AG10803 (cell line): ENCODE results near the gene ARHGAP23.

ENCODE experiments used
- DNase-seq: peaks from one replicate; pipeline ENCODE4 v3.0.0; 2010; ENCODE audit warnings: low read depth
- H3K4me3 ChIP-seq: 2 replicates; pipeline ENCODE4 v1.5.1; 2011; ENCODE audit warnings: mild to moderate bottlenecking, low read length, control low read depth
- TF ChIP-seq, protein P1 (sequence below): conservative IDR thresholded peaks from 2 replicates; pipeline ENCODE4 v1.5.1; 2011; ENCODE audit warnings: mild to moderate bottlenecking, low read length, control low read depth, inconsistent platforms

Gene ARHGAP23

DNA sequence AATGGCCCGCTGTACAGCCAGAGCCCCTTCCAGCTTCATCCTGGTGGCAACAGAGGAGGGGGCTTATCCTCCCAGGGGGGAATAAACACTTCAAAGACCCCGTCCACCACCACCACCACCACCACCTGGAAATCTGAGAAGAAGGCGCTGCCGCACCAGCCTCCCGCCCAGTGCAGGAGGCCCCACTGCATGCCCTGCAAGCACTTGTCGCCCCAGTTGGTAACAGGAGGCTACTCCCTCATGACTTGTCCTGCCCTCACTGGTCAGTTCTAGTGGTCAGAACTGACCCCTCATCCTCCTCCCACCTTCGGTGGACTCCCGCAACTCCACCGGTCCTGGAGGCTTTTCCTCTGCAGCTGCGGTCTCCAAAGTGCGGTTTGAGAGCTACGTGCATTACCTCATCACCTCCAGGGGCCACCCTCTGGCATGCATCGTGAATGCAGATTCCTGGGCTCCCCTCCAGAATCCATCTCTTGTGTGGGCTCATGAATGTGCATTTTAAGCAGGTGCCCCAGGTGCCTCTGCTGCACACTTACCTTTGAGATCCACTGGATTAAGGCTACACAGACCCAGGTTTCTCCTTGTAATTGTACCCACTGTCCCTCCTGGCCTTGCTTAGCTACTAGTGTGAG, 105.7 kb downstream of the ARHGAP23 start:
- DNase-seq = no peak
- no peak overlapping the region for H3K4me3 ChIP-seq

DNA sequence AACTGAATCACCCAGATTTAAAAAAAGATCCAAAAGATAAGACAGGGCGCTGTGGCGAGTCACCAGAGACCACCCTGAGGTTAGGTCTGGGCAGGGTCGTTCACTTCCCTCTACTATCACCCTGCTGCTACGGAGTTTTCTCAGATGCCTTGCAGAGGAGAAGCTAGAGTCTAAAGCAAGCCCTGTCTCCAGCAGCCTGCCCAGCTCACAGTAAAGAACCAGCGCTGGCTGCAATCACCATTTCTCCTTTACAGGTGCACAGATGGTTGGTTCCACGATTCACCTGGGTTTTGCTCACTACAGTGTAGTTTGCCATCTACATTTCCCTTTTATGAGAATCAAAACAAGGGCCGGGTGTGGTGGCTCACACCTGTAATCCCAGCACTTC, 106.2 kb downstream of the ARHGAP23 start:
- H3K4me3 ChIP-seq = no peak overlapping the region
- TF ChIP-seq, protein P1, sequence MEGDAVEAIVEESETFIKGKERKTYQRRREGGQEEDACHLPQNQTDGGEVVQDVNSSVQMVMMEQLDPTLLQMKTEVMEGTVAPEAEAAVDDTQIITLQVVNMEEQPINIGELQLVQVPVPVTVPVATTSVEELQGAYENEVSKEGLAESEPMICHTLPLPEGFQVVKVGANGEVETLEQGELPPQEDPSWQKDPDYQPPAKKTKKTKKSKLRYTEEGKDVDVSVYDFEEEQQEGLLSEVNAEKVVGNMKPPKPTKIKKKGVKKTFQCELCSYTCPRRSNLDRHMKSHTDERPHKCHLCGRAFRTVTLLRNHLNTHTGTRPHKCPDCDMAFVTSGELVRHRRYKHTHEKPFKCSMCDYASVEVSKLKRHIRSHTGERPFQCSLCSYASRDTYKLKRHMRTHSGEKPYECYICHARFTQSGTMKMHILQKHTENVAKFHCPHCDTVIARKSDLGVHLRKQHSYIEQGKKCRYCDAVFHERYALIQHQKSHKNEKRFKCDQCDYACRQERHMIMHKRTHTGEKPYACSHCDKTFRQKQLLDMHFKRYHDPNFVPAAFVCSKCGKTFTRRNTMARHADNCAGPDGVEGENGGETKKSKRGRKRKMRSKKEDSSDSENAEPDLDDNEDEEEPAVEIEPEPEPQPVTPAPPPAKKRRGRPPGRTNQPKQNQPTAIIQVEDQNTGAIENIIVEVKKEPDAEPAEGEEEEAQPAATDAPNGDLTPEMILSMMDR = no peak
- DNase-seq = no peak

More for the DNA sequence above, 105.7 kb downstream of the ARHGAP23 start:
- TF ChIP-seq, protein P1 = no peak

DNA sequence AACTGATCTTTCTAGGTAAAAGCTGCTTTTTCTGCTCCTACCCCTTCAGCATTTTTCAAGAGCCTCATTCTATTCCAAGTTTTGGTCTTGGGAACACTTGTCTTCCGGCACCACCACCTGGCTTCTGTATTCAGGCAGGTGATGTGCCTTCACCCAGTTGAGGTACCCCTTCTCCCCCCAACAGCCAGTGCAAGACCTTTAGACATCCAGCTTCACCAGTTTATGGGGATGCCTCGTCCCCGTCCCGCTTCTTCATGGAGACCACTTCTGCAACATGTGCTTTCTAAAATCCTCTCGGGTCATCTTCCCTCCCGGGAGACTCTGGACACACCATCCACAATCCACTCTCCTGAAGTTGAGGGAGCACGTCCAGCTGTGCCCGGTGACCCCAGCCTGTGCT, 107.6 kb downstream of the ARHGAP23 start:
- no peak overlapping the region for H3K4me3 ChIP-seq
- no peak for DNase-seq
- TF ChIP-seq, protein P1 = no peak

DNA sequence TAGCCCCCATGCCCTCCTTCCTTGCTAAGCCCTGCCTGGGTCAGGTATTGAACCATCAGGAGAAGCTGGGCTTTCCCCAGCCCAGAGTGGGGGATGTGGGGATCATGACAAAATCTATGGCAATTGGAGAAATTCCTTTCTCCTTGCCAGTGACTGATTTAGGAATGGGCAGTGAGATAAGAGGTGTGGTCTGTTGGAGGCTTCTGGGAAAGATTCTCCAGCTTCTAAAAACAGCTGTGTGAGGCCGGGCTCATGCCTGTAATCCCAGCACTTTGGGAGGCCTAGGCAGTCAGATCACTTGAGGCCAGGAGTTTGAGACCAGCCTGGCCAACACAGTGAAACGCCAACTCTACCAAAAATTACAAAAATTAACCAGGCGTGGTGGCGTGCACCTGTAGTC, 108.4 kb downstream of the ARHGAP23 start:
- no peak overlapping the region for H3K4me3 ChIP-seq
- TF ChIP-seq, protein P1 = no peak
- no peak for DNase-seq

DNA sequence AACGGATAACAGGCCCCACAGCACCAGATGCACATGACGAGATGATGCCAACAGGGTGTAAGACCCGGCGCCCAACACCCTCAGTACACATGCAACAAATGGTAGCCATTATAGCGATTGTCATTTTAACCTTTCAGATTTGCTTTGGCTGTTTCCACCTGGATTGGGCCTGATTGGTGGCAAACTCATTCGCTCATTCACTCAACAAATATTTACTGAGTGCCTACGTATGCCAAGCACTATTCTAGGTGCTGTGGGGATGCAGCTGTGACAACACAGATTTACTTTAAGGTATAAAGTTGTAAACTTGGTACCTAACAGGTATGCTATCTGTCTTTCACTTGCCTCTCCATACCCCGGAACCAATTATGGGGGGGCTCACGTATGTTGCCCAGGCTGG, 110.6 kb downstream of the ARHGAP23 start:
- TF ChIP-seq, protein P1 = no peak
- DNase-seq = no peak

DNA sequence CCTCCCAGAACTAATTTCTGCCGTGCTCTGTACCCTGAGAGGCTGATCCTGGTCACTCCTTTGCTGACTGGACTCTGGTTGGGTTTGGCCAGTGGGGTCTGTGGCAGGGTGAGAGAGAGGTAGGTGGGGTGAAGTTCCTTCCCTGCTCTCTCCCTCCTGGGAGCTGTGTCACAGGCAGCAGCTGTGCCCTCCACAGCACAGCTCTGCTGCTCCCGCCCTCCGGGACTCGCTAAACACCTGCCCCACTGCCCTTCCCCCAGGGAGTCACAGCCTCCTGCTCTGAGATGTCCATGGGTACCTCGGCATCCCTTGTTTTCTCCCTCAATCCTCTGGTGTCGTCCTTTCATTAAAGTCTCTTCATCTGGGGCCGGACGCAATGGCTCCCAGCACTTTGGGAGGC, 111.1 kb downstream of the ARHGAP23 start:
- H3K4me3 ChIP-seq = no peak overlapping the region
- DNase-seq = no peak
- TF ChIP-seq, protein P1 = no peak

More for the DNA sequence above, 110.6 kb downstream of the ARHGAP23 start:
- no peak overlapping the region for H3K4me3 ChIP-seq

DNA sequence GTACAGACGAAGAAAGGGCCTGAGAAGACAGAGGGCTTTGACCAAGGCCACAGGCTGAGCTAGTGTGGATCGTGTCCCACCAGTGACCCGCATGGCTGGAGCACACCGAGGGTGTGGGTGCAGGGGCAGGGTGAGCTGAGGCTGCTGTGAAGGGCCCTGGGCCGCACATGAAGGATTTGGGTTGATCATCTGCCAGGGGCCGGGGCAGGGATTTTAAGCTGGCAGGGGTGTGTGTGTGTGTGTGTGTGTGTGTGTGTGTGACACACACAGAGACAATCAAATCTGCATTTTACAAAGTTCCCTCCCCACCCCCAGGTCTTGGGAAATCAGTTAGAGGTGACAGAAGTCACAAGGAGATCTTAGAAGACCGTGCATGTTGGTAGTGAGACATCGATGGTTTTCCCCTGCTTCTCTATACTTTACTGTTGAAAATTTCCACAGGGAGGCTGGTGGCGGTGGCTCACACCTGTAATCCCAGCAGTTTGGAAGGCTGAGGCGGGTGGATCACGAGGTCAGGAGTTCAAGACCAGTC, 112.3 kb downstream of the ARHGAP23 start:
- TF ChIP-seq, protein P1 = no peak

More for the DNA sequence above, 112.3 kb downstream of the ARHGAP23 start:
- no peak for DNase-seq
- H3K4me3 ChIP-seq = no peak overlapping the region
